ENCODE measurements around the gene SUPT6H. TPM values are rescaled to one million over a fixed set of nuclear protein-coding genes. Genes with fewer than 3 reads are reported as not detected.

The SUPT6H gene
- total and polyA plus RNA-seq, 9 of the 15 experiments (the other 6 are each of a cell fraction or from before 2014, with no cell fraction given) = 1.7 to 77.7 (median 49.2) TPM

GRCh38 chr17:28635506-28635905 lies 26.5 kb upstream of the SUPT6H start:
- in situ Hi-C loops (cut with MboI) (no loop called here), intact Hi-C loops (cut with micrococcal nuclease) (no loop called here)
- ChIA-PET POLR2A (interaction anchor here (0.6 to 4.4 kb wide), 4 partner anchors 7 to 30 kb away, joined by 3 to 51 read pairs (median 3); no protein-coding TSS in a partner anchor), CTCF (ENCODE audit: low intra/inter-chr PET ratio) (no interaction called here)
- no peak overlapping the region for H3K27ac ChIP-seq (ENCODE audit: extremely low read depth, low read depth, low read length)
- FAIRE-seq = peak; percentile 6
- no peak overlapping the region; a peak in 1 of 4 replicates for H3K9ac ChIP-seq (ENCODE audit: insufficient read depth in 1 of 2, low read depth in 2 of 2, low read length in 2 of 2)
- WGBS (ENCODE audit: insufficient coverage, low coverage, missing lambda C conversion rate) = 100% methylated on average over 1 of the region's 1 CpG
- no peak; the same call in 2 of the 3 replicates for ATAC-seq
- DNase-seq (ENCODE audit: extremely low read depth in 1 of 4, low spot score in 3 of 4) = no peak
- H3K4me3 ChIP-seq = no peak overlapping the region
- no peak overlapping the region for H3K4me2 ChIP-seq (ENCODE audit: insufficient read depth, low read length)
- H3K9me1 ChIP-seq (ENCODE audit: control insufficient read depth, insufficient read depth, low read length) = no peaks in the 10 kb centered on the region
- no peaks in the 10 kb centered on the region; a peak in 1 of 5 replicates for H3K4me1 ChIP-seq (replicated peaks in 1 of 2; ENCODE audit: control insufficient read depth in 2 of 2, insufficient read depth in 2 of 2, low read length in 2 of 2)
- TF ChIP-seq ZNF316 (IDR thresholded peaks at IDR 0.05) (0 out of 2 replicates have a peak, but pooled peaks have one; percentile 11), MECOM (CRISPR knock-in tag; IDR thresholded peaks at IDR 0.05) (no peak)
- peaks cover 27% of the 10 kb centered on the region for H3K79me2 ChIP-seq (ENCODE audit: control insufficient read depth, insufficient read depth, low read length)
- H3K36me3 ChIP-seq (ENCODE audit: control insufficient read depth, insufficient read depth, low read length) = peaks cover 97% of the 10 kb centered on the region
- H4K20me1 ChIP-seq (replicated peaks; ENCODE audit: control insufficient read depth, insufficient read depth, low read length) = peaks cover 22% of the 10 kb centered on the region; the same call in 1 of the 2 replicates
- no TSS peak for BruUV-seq (replicated peaks)
- no peaks in the 10 kb centered on the region for H3K9me3 ChIP-seq (replicated peaks; ENCODE audit: control insufficient read depth, insufficient read depth, low read depth, low read length)
- H2AFZ ChIP-seq (ENCODE audit: low read depth, low read length) = no peak overlapping the region
- H3K27me3 ChIP-seq (ENCODE audit: control insufficient read depth in 2 of 2, insufficient read depth in 2 of 2, low read length in 2 of 2) = no peaks in the 10 kb centered on the region

- Histone ChIP-seq H3K79me2 (ENCODE audit: control insufficient read depth, insufficient read depth, low read length) (peaks cover 48% of the 10 kb centered on the region), H3K4me1 (replicated peaks in 1 of 2; ENCODE audit: control insufficient read depth in 2 of 2, insufficient read depth in 2 of 2, low read length in 2 of 2) (peaks cover 16 to 20% of the 10 kb centered on the region in 2 experiments), H2AFZ (ENCODE audit: low read depth, low read length) (no peak overlapping the region), H3K9me3 (replicated peaks; ENCODE audit: control insufficient read depth, insufficient read depth, low read depth, low read length) (no peaks in the 10 kb centered on the region), H4K20me1 (replicated peaks; ENCODE audit: control insufficient read depth, insufficient read depth, low read length) (peaks cover 5% of the 10 kb centered on the region; the same call in 1 of the 2 replicates), H3K27me3 (ENCODE audit: control insufficient read depth in 2 of 2, insufficient read depth in 2 of 2, low read length in 2 of 2) (no peaks in the 10 kb centered on the region), H3K9me1 (ENCODE audit: control insufficient read depth, insufficient read depth, low read length) (no peaks in the 10 kb centered on the region), H3K36me3 (ENCODE audit: control insufficient read depth, insufficient read depth, low read length) (peaks cover 68% of the 10 kb centered on the region), H3K4me2 (ENCODE audit: insufficient read depth, low read length) (no peak overlapping the region), H3K27ac (ENCODE audit: extremely low read depth, low read depth, low read length) (no peak overlapping the region), H3K4me3 (no peak overlapping the region), H3K9ac (ENCODE audit: insufficient read depth in 1 of 2, low read depth in 2 of 2, low read length in 2 of 2) (peak overlapping the region in 1 of 2 experiments; percentile 3; a peak in 1 of 4 replicates)
- ChIA-PET POLR2A (interaction anchor here (4.3 kb wide), 1 partner anchor 8 kb away, joined by 51 read pairs; no protein-coding TSS in a partner anchor), CTCF (ENCODE audit: low intra/inter-chr PET ratio) (no interaction called here)
- no peak for FAIRE-seq
- in situ Hi-C loops (cut with MboI) = no loop called here
- no TSS peak for BruUV-seq (replicated peaks)
- no peak for DNase-seq (ENCODE audit: extremely low read depth in 1 of 4, low spot score in 3 of 4)
- 100% methylated on average over 2 of the region's 2 CpGs for WGBS (ENCODE audit: insufficient coverage, low coverage, missing lambda C conversion rate)
- ATAC-seq = no peak
- intact Hi-C loops (cut with micrococcal nuclease) = loop anchor here (5.0 to 10.0 kb wide), 2 partner anchors 36 to 203 kb away; partner anchors contain the start of gene FAM222B
- TF ChIP-seq TRIM25 (IDR thresholded peaks at IDR 0.05; ENCODE audit: borderline replicate concordance) (no peak), KLF16 (IDR thresholded peaks at IDR 0.05) (no peak), TBL1XR1 (IDR thresholded peaks at IDR 0.05; ENCODE audit: low read length in 2 of 2) (no peak), MEF2A (IDR thresholded peaks at IDR 0.05; ENCODE audit: control insufficient read depth, low read depth, low read length) (no peak), NELFE (IDR thresholded peaks at IDR 0.05; ENCODE audit: insufficient read depth, insufficient read length) (no peak), ILF3 (IDR thresholded peaks at IDR 0.05; ENCODE audit: borderline replicate concordance) (no peak), ZBTB43 (CRISPR knock-in tag; IDR thresholded peaks at IDR 0.05) (no peak), ZNF384 (IDR thresholded peaks at IDR 0.05; ENCODE audit: low read depth, low read length) (no peak), ZNF449 (CRISPR knock-in tag; IDR thresholded peaks at IDR 0.05) (no peak)
Observed at GRCh38 chr17:28641579-28641978, 20.4 kb upstream of the SUPT6H start.

All from K562 (cell line).